Measurements from ENCODE around the gene RNF220.

DNA sequence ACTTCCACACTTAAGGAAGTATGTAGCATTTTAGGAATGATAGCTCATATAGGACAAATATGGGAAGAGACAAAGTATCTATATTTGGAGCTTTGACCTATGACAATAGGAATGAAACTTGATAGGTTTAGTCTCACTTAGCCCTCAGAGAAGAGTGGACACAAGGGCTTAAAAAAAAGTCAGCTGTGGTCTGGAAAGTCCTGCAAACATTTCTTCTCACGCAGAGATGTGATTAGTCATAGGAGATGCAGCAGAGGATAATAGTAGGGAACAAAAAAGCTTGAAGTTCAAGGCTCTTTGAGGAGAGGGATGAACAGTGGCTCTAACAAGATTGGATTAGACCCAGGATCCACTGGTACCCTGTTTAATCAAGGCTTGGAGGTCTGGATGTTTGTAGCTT lies 14.8 kb upstream of the RNF220 start:
- TF ChIP-seq EZH2phosphoT487 (IDR thresholded peaks at IDR 0.05; ENCODE audit: insufficient read depth, low read depth) = no peak
- TF ChIP-seq EZH2 (IDR thresholded peaks at IDR 0.05; ENCODE audit: insufficient read depth, poor library complexity, severe bottlenecking) = no peak
